ENCODE measurements around the gene INVS.

GRCh38 chr9:100105861-100106260, 6.8 kb downstream of the INVS start:
- TF ChIP-seq CEBPB (IDR thresholded peaks at IDR 0.05), result no peak
- no peak for TF ChIP-seq MAX (IDR thresholded peaks at IDR 0.05)
- no peak for TF ChIP-seq REST (IDR thresholded peaks at IDR 0.05; ENCODE audit: low read depth)

Measured in Ishikawa (cell line).